ENCODE results near the gene CALHM4.
"Not testable (repeated sequence)": the region's sequence is repeated elsewhere in the genome, so short reads cannot be mapped to it uniquely, and the experiment has no call there.

CALHM4 gene

GRCh38 chr6:116595247-116595646 lies 41.7 kb downstream of the CALHM4 start:
- Histone ChIP-seq H3K4me3 (ENCODE audit: insufficient read length, low read depth) (no peak overlapping the region), H3K9me3 (ENCODE audit: insufficient read depth, low read length) (no peaks in the 10 kb centered on the region), H3K9ac (ENCODE audit: insufficient read length, low read depth) (no peak overlapping the region), H3K27me3 (ENCODE audit: insufficient read depth, insufficient read length) (no peaks in the 10 kb centered on the region), H3K36me3 (ENCODE audit: insufficient read depth, insufficient read length, low read length) (peaks cover 52% of the 10 kb centered on the region), H3K4me1 (ENCODE audit: insufficient read depth, insufficient read length) (no peaks in the 10 kb centered on the region)
- no peak for DNase-seq (ENCODE audit: low read depth, low spot score)
- TF ChIP-seq ZNF274 (IDR thresholded peaks at IDR 0.05; ENCODE audit: low read depth, low read length) (no peak), SUZ12 (IDR thresholded peaks at IDR 0.05; ENCODE audit: extremely low read depth, insufficient read depth, insufficient read length) (no peak), YY1 (IDR thresholded peaks at IDR 0.05; ENCODE audit: insufficient read depth, insufficient read length) (no peak)

GRCh38 chr6:116596815-116597214 lies 43.3 kb downstream of the CALHM4 start:
- Histone ChIP-seq H3K4me3 (ENCODE audit: insufficient read length, low read depth) (no peak overlapping the region), H3K9me3 (ENCODE audit: insufficient read depth, low read length) (no peaks in the 10 kb centered on the region)

GRCh38 chr6:116603916-116604315 lies 50.4 kb downstream of the CALHM4 start:
- not testable (repeated sequence) for H3K9me3 ChIP-seq (ENCODE audit: insufficient read depth, low read length); H3K4me1 ChIP-seq (ENCODE audit: insufficient read depth, insufficient read length); H3K9ac ChIP-seq (ENCODE audit: insufficient read length, low read depth); H3K27me3 ChIP-seq (ENCODE audit: insufficient read depth, insufficient read length); H3K36me3 ChIP-seq (ENCODE audit: insufficient read depth, insufficient read length, low read length); DNase-seq (ENCODE audit: low read depth, low spot score); H3K4me3 ChIP-seq (ENCODE audit: insufficient read length, low read depth)

More at GRCh38 chr6:116596815-116597214, 43.3 kb downstream of the CALHM4 start:
- Histone ChIP-seq H3K9ac (ENCODE audit: insufficient read length, low read depth) (no peak overlapping the region), H3K27me3 (ENCODE audit: insufficient read depth, insufficient read length) (no peaks in the 10 kb centered on the region), H3K4me1 (ENCODE audit: insufficient read depth, insufficient read length) (no peaks in the 10 kb centered on the region), H3K36me3 (ENCODE audit: insufficient read depth, insufficient read length, low read length) (peaks cover 38% of the 10 kb centered on the region)
- DNase-seq (ENCODE audit: low read depth, low spot score), result no peak
- TF ChIP-seq ZNF274 (IDR thresholded peaks at IDR 0.05; ENCODE audit: low read depth, low read length) (no peak), SUZ12 (IDR thresholded peaks at IDR 0.05; ENCODE audit: extremely low read depth, insufficient read depth, insufficient read length) (no peak), YY1 (IDR thresholded peaks at IDR 0.05; ENCODE audit: insufficient read depth, insufficient read length) (no peak)

GRCh38 chr6:116604868-116605267 lies 51.3 kb downstream of the CALHM4 start:
- H3K9me3 ChIP-seq (ENCODE audit: insufficient read depth, low read length); H3K27me3 ChIP-seq (ENCODE audit: insufficient read depth, insufficient read length); DNase-seq (ENCODE audit: low read depth, low spot score); H3K9ac ChIP-seq (ENCODE audit: insufficient read length, low read depth); H3K36me3 ChIP-seq (ENCODE audit: insufficient read depth, insufficient read length, low read length); H3K4me1 ChIP-seq (ENCODE audit: insufficient read depth, insufficient read length); H3K4me3 ChIP-seq (ENCODE audit: insufficient read length, low read depth): not testable (repeated sequence)

- Histone ChIP-seq H3K4me1 (ENCODE audit: insufficient read depth, insufficient read length) (no peaks in the 10 kb centered on the region), H3K9me3 (ENCODE audit: insufficient read depth, low read length) (no peaks in the 10 kb centered on the region), H3K9ac (ENCODE audit: insufficient read length, low read depth) (no peak overlapping the region), H3K27me3 (ENCODE audit: insufficient read depth, insufficient read length) (no peaks in the 10 kb centered on the region), H3K4me3 (ENCODE audit: insufficient read length, low read depth) (no peak overlapping the region), H3K36me3 (ENCODE audit: insufficient read depth, insufficient read length, low read length) (no peaks in the 10 kb centered on the region)
- DNase-seq (ENCODE audit: low read depth, low spot score), result no peak
- TF ChIP-seq SUZ12 (IDR thresholded peaks at IDR 0.05; ENCODE audit: extremely low read depth, insufficient read depth, insufficient read length), result no peak
- TF ChIP-seq ZNF274 (IDR thresholded peaks at IDR 0.05; ENCODE audit: low read depth, low read length), result no peak
- TF ChIP-seq YY1 (IDR thresholded peaks at IDR 0.05; ENCODE audit: insufficient read depth, insufficient read length), result no peak
Observed at GRCh38 chr6:116605935-116606334, 52.4 kb downstream of the CALHM4 start.
